Stimulated activated naive CD8-positive, alpha-beta T cell treated with anti-CD3 and anti-CD28 coated beads, Interleukin-15, Interleukin-2, amounts not matched to agents 100 U/mL and 50 U/mL, for 24 hours (primary cell): ENCODE results near the gene ADAMTS6.
"Not testable (repeated sequence)": the region's sequence is repeated elsewhere in the genome, so short reads cannot be mapped to it uniquely, and the experiment has no call there.

ENCODE experiments used
- ATAC-seq: fragments of 150-1000 bp; cut with Tn5 transposase; one replicate; pipeline ENCODE4 v1.10.0; 2021
- DNase-seq: peaks from one replicate; pipeline ENCODE4 v3.0.0; 2021

Gene ADAMTS6

DNA sequence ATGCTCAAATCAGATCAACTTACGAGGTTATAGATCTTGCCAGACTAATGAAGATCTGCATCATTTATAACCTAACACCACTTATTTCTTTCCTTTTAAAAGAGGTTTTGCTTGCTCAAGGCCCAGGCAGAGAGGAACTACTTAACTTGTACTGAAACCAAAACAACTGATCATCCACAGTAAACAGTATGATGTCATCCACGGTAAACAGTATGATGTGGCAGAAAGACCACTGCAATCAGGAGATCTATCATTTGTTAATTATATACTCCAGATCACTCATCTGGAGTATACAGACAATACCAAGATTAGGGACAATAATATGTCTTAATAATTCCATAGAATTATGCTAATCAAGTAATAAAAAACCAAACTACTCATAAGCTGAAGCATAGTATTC, 116.8 kb downstream of the ADAMTS6 start:
- DNase-seq (no peak), ATAC-seq (no peak)

DNA sequence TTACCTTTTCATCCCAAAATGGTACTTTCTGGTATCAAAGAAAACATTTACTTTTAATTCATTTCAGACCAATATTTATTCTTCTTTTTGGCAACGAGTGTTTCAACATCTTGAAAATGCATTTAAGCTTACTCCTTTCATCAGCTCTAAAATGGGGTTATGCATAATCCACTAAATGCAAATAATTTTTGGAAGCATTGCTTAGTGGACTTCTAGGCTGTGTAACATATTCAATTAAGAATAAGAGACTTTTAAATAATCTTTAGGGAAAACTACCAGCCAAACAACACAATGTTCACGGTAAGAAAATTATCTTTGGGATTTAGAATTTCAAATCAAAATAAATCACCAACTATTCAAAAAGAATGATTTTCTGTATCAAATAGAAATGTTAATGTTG, 118.2 kb downstream of the ADAMTS6 start:
- no peak for ATAC-seq
- DNase-seq = no peak

DNA sequence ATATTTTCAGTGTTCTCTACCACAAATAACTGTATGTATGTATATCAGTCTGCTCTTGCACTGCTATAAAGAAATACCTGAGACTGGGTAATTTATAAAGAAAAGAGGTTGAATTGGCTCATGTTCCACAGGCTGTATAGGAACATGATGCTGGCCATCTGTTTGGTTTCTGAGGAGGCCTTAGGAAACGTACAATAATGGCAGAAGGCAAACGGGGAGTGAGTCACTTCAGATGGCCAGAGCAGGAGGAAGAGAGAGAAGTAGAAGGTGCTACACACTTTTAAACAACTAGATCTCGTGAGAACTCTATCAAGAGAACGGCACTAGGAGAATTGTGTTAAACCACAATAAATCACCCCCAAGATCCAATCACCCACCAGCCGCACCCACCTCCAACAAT, 121.7 kb downstream of the ADAMTS6 start:
- ATAC-seq (no peak), DNase-seq (no peak)

DNA sequence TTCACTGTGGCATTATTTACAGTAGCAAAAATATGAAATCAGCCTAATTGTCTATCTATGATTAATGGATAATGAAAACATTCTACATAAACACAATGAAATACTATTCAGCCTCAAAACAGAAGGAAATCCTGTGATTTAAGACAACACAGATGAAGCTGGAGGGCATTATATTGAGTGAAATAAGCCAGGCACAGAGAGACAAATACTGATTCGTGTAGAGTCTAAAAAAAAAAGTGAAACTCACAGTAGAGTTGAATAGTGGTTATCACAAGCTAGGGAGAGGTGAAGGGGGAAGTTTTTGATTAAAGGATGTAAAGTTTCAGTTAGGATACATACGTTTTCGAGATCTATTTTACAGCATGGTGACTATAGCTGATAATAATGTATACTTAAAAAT, 122.2 kb downstream of the ADAMTS6 start:
- no peak for DNase-seq
- no peak for ATAC-seq

DNA sequence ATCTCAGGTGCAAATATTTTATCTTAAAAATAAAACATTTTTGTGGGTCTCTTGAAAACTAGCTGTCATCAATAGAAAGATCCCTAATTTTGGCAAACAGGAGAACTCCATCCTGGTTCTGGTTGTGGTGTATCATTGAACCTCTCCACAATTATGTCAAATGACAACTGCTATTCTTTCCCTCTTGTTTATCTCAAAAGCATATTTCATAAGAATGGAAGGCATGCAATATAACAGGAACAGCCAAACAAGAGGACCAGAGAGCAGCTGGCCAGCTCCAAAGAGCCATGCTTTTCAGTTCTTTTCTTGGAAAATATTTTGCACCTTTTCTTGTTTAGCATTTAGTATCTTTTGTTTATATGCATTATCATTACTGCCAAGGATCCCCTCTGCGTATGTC, 125.4 kb downstream of the ADAMTS6 start:
- no peak for ATAC-seq

DNA sequence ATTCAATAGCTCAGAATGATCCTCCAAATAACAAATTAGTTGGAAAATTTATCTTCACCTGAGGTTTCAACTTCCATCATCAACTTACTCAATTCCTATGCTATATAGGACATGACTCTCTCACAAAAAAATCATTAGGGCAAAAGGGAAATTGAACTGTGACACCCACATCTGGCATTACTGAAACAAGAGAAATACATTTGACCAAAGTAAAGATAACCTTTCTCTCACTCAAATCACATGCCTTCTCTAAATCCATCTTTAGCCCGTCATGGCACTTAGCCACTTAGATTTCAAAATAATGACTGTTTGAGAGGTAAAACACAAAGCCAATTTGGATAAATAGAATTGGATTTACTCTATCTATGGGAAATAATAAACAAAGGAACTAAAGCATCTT, 126.4 kb downstream of the ADAMTS6 start:
- DNase-seq (no peak), ATAC-seq (no peak)

More for the DNA sequence above, 125.4 kb downstream of the ADAMTS6 start:
- no peak for DNase-seq

DNA sequence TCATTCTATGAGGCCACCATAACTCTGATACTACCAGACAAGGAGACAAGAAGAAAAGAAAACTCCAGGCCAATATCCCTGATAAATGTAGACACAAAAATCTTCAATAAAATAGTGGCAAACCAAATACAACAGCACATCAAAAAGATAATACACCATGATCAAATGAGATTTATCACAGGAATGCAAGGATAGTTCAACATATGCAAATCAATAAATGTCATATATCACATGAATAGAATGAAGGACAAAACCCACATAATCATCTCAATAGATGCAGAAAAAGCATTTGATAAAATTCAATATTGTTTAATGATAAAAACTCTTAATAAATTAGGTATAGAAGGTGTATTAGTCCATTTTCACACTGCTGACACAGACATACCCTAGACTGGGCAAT, 139.9 kb downstream of the ADAMTS6 start:
- DNase-seq (no peak), ATAC-seq (no peak)

DNA sequence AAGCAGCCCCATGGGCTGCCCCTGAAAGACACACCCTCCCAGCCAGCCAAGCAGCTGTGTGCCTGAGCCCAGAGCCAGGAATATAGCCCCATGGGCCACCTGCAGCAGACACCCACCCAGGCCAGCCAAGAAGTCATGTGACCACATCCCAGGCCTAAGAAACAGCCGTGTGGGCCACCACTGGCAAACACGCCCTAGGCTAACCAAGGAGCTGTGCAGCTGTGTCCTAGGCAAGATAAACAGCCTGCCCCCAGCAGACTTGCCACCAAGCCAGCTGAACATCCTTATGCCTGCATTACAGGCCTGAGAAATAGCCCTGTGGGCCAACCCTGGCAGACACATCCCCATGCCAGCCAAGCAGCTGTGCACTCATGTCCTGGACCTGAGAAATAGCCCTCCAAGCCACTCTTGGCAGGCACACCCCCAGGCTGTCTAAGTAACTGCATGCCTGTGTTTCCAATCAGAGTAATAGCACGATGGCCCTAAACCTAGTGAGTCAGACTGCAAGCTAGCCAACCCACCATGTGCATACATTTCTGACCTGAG, 143.0 kb downstream of the ADAMTS6 start:
- ATAC-seq (no peak), DNase-seq (no peak)

DNA sequence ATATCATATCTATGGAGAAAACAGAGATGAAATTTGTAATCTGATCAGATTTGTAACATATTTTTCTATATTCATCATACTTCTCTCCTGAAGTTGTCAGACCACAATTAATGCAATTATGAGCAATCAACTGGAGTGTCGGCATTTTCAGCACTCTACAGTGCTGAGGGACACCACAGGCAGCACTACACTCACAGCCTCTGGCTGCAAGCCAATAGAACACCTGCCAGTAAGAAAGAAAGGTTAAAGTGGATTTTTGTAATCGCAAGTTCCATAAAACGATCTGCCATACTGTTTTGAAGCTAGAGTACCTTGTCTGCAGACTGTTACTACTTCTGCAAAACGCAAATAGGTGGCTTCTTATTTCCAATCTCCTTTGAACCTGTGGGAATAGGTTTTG, 147.6 kb downstream of the ADAMTS6 start:
- ATAC-seq = no peak
- no peak for DNase-seq

DNA sequence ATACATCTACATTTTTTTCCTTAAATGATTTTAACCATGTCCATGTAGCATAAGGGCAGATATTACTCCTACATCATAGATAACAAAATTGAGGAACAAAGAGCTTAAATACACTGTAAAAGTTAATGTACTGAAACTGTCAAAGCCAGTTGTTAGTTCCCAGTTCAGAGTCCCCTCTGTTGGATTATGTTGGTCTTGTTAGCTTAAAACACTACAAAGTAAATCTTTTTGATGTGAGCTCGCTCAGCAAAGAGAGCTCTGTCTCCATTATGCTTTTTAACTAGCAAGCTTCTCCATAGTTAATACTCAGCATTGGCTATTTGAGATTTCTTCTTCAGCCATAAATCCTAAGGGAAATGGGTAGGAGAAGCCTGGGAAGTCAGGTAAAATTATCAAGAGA, 149.1 kb downstream of the ADAMTS6 start:
- DNase-seq (no peak), ATAC-seq (no peak)

DNA sequence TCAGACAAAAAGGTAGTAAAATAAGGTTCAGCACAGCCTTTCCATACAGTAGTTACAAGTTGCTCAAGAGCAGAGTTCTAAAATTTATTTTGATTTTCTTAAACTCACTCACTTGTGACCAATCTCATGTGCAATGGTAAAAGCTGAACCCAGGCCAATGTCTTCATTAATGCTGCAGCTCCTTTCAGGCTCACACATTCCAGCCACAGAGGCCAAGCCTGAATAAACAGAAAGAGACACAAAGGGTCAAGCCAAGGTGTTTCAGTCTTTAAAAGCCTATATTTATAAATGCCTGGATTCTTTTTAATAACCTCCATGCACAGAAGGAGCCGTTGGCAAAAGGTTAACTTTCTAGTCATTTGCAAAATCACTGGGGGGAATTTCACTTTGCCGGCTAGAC, 152.5 kb downstream of the ADAMTS6 start:
- ATAC-seq (no peak), DNase-seq (no peak)

DNA sequence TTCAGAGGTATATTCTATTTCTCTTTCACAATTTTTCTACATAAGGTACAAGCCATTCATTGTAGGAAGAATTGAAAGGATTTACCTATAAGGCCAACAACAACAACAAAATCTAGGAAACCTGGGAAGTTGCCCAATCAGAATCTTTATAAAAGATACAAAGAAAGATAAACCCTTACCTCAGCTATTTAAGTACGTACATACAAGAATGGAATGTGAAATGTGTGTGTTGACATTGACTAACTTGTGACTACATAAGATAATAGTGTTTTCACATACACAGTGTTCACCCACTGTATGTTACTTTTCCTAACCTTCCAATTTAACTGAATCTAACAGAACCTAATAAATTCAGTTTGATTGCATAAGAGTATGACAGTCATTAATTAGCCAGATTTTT, 154.1 kb downstream of the ADAMTS6 start:
- no peak for ATAC-seq
- no peak for DNase-seq

DNA sequence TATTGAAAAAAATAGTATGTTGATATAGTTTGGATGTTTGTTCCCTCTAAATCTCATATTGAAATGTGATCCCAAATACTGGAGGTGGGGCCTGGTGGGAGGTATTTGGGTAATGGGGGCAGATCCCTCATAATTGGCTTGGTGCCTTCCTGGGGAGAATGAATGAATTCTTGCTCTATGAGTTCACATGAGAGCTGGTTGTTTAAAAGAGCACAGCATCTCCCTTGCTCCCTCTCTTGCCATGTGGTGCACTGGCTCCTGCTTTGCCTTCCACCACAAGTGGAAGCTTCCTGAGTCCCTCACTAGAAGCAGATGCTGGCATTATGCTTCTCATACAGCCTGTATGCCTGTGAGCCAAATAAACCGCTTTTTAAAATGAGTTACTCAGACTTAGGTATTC, 154.8 kb downstream of the ADAMTS6 start:
- DNase-seq (no peak), ATAC-seq (no peak)

DNA sequence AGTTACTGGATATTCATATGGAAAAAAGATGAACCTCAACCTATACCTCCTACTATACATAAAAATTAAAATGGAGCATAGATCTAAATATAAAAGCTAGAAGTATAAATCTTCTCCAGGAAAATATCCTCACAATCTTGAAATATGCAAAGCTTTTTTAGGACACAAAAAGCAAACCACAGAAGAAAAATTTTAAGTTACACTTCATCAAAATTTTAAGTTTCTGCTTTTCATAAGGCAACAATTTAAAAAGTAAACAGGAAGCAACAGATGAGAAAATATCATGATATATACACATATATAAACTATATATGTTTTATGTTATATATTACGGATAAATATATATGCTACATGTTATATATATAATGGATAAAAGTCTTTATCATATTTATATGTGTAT, 157.5 kb downstream of the ADAMTS6 start:
- DNase-seq (no peak), ATAC-seq (no peak)

DNA sequence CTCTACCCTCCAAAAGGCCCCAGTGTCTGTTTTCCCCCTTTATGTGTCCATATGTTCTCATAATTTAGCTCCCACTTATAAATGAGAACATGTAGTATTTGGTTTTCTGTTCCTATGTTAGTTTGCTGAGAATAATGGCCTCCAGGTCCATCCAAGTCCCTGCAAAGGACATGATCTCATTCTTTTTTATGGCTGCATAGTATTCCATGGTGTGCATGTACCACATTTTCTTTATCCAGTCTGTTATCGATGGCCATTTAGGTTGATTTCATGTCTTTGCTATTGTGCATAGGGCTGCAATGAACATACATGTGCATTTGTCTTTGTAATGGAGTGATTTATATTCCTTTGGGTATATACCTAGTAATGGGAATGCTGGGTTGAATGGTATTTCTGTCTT, 161.0 kb downstream of the ADAMTS6 start:
- ATAC-seq, DNase-seq: not testable (repeated sequence)

DNA sequence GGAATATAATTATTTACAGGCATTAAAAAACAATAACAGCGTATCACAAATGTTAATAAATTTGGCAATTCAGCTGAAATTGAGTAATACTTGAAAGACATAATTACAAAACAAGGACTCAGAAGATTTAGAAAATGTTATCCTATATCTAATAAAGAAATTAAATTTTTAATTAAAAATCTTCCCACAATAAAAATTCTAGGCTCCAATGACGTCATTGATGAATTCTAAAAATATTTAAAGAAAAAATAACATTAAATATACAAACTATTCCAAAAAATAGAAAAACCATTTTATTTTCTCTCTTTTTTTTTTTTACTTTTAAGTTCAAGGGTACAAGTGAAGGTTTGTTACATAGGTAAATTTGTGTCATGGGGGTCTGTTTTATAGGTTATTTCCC, 161.5 kb downstream of the ADAMTS6 start:
- no peak for ATAC-seq
- no peak for DNase-seq

DNA sequence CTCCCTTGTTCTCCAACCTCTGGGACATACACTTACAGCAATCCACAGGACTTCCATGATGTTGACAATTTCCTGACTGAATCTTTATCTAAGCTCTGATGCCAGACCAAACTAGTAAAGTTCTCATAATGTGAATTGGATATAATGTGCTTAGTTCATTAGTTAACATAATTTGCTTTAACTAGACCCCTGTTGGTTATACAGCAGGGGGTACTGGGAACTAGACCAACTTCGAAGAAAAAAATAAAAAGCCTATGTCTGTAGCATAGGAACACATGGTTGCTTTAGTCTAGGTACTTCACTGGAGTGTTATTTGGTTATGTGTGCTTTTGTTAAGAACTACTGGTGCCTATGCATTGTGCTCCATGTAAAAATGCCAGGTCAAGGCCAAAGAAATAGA, 173.8 kb downstream of the ADAMTS6 start:
- ATAC-seq (no peak), DNase-seq (no peak)

DNA sequence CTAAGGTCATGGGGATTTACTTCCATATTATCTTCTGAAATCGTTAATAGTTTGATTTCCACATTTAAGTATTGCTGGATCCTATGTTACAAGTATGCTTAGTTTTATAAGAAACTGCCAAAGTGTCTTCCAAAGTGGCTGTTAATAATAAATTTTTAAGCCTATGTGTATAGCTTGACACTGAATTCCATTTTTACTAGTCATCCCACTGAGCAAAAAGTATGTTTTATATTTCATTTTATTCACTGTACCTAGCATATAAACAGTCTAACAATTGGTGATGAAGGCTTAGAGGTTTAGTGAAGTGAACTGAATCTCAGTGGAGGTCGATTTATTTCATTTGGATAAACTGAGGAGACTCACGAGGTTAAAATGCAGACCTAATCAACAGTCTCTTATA, 174.6 kb downstream of the ADAMTS6 start:
- no peak for DNase-seq
- ATAC-seq = no peak

DNA sequence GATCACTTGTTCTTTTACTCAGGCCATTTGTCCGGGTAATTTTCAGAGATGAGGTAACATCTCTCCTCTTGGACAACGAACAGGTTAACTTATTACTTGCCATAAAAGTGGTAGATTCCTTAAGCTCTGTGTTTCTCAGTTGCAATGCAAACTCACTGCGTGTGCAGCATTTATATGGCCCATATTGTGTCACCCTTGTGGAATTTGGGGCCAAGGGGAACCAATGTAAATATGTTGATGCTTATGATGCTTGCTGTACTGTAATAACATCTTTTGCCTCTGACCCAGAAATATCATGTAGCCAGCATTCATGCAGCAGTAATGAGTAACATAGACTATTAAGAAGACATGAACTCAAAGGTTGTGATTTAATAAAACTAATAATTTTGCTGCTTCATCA, 175.8 kb downstream of the ADAMTS6 start:
- DNase-seq (no peak), ATAC-seq (no peak)

DNA sequence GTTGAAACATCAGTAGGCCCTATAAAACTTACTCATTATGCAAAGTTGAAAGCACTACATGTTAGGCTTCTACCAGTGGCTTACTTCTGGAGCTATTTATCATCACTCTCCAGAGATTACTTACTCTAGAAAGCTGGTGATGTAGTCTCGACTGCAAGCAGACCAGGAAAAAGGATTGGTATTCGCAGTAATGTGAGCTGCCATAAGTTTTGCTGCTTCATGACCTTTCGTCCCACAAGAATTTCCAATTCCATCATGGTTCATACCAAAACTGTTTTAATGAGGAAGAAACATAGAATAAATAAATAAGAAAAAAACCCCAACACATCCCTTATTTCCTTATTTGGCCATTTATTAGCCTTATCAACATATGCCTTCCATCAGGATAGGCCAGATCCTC, 181.9 kb downstream of the ADAMTS6 start:
- ATAC-seq = no peak
- DNase-seq = no peak

DNA sequence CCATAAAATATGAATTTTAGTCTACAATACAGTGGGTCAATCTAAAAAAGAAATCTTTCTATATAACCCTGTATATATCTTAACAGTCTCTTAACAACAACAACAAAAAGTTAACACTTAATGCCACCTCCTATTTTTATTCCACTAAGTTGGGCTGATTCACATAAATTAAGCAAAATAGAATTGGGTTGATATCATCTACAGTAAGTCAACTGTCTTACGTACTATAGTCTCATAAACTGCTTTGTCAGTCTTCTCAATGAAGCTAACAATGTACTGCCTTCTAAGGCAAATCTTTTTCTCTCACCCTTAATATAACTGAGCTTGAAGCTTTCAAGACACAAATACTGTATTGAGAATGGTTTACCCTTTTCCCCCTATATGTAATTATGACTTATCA, 185.7 kb downstream of the ADAMTS6 start:
- DNase-seq (no peak), ATAC-seq (no peak)

DNA sequence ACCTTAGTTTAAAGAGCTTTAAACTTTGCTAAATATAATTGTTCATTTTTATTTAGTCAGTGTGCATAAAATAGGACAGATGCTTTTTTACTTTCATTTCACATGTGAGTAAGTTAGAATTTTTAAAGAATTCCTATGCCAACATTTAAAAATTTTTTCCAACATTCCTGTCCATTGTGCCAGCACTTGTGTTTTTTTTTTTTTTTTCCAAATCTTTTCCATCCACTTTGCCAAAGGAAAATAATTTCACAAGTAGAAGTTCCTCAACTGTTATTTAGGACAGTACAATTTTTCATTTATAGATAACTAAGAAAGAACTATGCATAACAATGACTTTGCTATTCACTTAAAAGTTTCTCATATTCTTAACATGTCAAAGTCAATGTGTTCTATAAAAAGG, 189.5 kb downstream of the ADAMTS6 start:
- ATAC-seq = no peak
- DNase-seq = no peak

DNA sequence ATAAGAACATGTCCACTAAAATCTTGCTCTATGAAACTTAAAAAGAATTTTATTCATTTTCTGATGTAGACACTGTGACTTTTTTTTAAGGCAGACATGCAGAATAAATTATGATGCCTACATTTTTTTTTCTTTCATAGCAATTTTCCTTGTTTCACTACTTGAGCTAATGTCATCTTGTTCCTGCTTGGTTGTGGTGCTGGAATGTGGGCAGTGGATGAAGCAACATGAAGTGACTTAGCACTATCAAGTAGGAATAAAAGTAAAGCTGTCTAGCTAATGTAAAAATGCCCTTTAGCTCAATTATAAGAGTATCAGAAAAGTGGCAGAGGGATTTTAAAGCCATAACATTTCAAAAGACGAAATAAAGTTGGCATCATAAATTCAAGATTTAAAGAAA, 191.0 kb downstream of the ADAMTS6 start:
- ATAC-seq (no peak), DNase-seq (no peak)

DNA sequence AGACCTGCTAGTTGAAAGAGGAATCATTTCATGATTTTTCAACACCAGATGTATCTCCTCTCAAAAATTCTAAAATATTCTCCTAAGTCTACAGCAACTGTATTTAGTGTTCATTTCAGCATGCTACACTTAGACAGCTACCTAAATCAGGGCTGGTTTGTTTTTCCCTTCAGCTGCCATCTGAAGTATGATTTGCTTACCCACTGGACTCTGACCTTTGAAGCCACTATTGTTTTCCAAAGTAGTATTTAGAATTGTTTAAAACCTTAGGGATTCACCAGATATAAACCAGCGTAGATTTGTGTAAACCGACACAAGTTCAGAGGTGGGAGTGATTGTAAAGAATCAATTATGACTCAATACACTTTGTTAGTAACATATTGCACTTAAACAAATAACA, 193.1 kb downstream of the ADAMTS6 start:
- ATAC-seq = no peak
- no peak for DNase-seq

DNA sequence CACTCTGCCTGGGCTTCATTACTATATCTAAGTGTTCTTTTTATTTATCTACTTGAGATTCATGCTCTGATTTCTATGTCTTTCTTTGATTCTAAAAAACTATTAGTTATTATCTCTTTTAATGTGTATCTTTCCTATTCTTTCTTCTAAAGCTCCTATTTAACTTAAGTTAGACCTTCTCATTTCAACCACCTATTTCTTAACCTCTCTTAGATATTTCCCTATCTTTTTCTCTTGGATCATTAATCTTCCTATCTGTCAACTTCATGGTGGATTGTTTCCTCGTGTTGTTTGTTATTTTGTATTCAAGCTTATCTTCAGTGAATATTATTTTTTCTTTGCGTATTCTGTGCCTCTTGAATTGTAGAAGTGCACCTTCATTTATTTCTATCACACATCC, 202.1 kb downstream of the ADAMTS6 start:
- ATAC-seq = no peak
- no peak for DNase-seq
